Loucy (cell line): ENCODE data around the gene MCOLN1.

Experiments
- H2AFZ ChIP-seq: fragments of 200-600 bp; sonication (generic); 2 replicates; pipeline ENCODE4 v1.6.0; 2016; ENCODE audit warnings: antibody characterized with exemption, mild to moderate bottlenecking, low read length, moderate library complexity
- H3F3A ChIP-seq: fragments of 200-600 bp; 2 replicates; pipeline ENCODE4 v1.6.0; 2016; ENCODE audit warnings: antibody characterized with exemption, low read depth, mild to moderate bottlenecking
- H3K27me3 ChIP-seq: fragments of 200-600 bp; sonication (generic); 2 replicates; pipeline ENCODE4 v1.6.1; 2014; ENCODE audit warnings: low read length, mild to moderate bottlenecking; ENCODE audit not compliant: insufficient read depth, poor library complexity, severe bottlenecking
- H3K36me3 ChIP-seq: fragments of 200-600 bp; sonication (generic); 2 replicates; pipeline ENCODE4 v1.6.1; 2016; ENCODE audit warnings: low read length; ENCODE audit not compliant: insufficient read depth
- H3K4me1 ChIP-seq: fragments of 200-600 bp; sonication (generic); 2 replicates; pipeline ENCODE4 v1.5.1; 2014; ENCODE audit warnings: low read length, mild to moderate bottlenecking; ENCODE audit not compliant: insufficient read depth, poor library complexity, severe bottlenecking
- H3K4me2 ChIP-seq: fragments of 200-600 bp; sonication (generic); 2 replicates; pipeline ENCODE4 v1.6.0; 2014; ENCODE audit warnings: antibody characterized with exemption, low read length, low read depth, mild to moderate bottlenecking; ENCODE audit not compliant: poor library complexity, severe bottlenecking
- H3K4me3 ChIP-seq: fragments of 200-600 bp; sonication (generic); 2 replicates; pipeline ENCODE4 v1.5.1; 2014; ENCODE audit warnings: low read length, mild to moderate bottlenecking, mixed read lengths; ENCODE audit not compliant: poor library complexity, severe bottlenecking
- H3K79me2 ChIP-seq: fragments of 200-600 bp; sonication (generic); 2 replicates; pipeline ENCODE4 v1.6.1; 2014; ENCODE audit warnings: low read length; ENCODE audit not compliant: insufficient read depth
- H3K9ac ChIP-seq: fragments of 200-600 bp; sonication (generic); 2 replicates; pipeline ENCODE4 v1.6.0; 2014; ENCODE audit warnings: mild to moderate bottlenecking, low read depth, low read length, moderate library complexity; ENCODE audit not compliant: poor library complexity, severe bottlenecking
- H3K9me2 ChIP-seq: fragments of 200-600 bp; sonication (generic); replicated peaks from 2 replicates; pipeline ENCODE4 v1.6.1; 2016; ENCODE audit warnings: low read depth, low read length, mixed read lengths
- H3K9me3 ChIP-seq: fragments of 200-600 bp; sonication (generic); 2 replicates; pipeline ENCODE4 v1.6.1; 2014; ENCODE audit warnings: mild to moderate bottlenecking, antibody characterized with exemption, low read length, low read depth; ENCODE audit not compliant: insufficient read depth
- H4K20me1 ChIP-seq: fragments of 200-600 bp; sonication (generic); 2 replicates; pipeline ENCODE4 v1.6.0; 2014; ENCODE audit warnings: antibody characterized with exemption, low read length, mild to moderate bottlenecking; ENCODE audit not compliant: insufficient read depth, poor library complexity, severe bottlenecking
- CTCF ChIP-seq: fragments of 200-600 bp; sonication (generic); conservative IDR thresholded peaks from 2 replicates; pipeline ENCODE4 v1.5.1; 2014; ENCODE audit warnings: mild to moderate bottlenecking, antibody characterized with exemption, low read length
- EZH2phosphoT487 ChIP-seq: fragments of 200-600 bp; IDR thresholded peaks from 2 replicates; pipeline ENCODE4 v1.6.1; 2018; ENCODE audit warnings: antibody characterized with exemption, mild to moderate bottlenecking, moderate library complexity, borderline replicate concordance

The MCOLN1 gene

GRCh38 chr19:7505288-7505681, 17.1 kb upstream of the MCOLN1 start:
- no peak overlapping the region for H3K9ac ChIP-seq
- H3K27me3 ChIP-seq: no peaks in the 10 kb centered on the region
- H3K79me2 ChIP-seq: no peaks in the 10 kb centered on the region
- H3K36me3 ChIP-seq: no peaks in the 10 kb centered on the region
- H4K20me1 ChIP-seq: no peaks in the 10 kb centered on the region
- no peaks in the 10 kb centered on the region for H3F3A ChIP-seq
- no peaks in the 10 kb centered on the region for H3K9me2 ChIP-seq
- H3K9me3 ChIP-seq: no peaks in the 10 kb centered on the region
- no peak for TF ChIP-seq CTCF
- TF ChIP-seq EZH2phosphoT487: no peak
- no peak overlapping the region for H3K4me2 ChIP-seq
- H3K4me3 ChIP-seq: no peak overlapping the region
- H3K4me1 ChIP-seq: no peaks in the 10 kb centered on the region
- no peak overlapping the region for H2AFZ ChIP-seq

- Histone ChIP-seq H3K9me2 (no peaks in the 10 kb centered on the region), H2AFZ (no peak overlapping the region), H3K27me3 (no peaks in the 10 kb centered on the region), H3K36me3 (no peaks in the 10 kb centered on the region), H3K79me2 (no peaks in the 10 kb centered on the region), H3K9me3 (no peaks in the 10 kb centered on the region), H3K4me2 (no peak overlapping the region), H4K20me1 (no peaks in the 10 kb centered on the region), H3K4me3 (no peak overlapping the region), H3F3A (no peaks in the 10 kb centered on the region), H3K9ac (no peak overlapping the region), H3K4me1 (no peaks in the 10 kb centered on the region)
- no peak for TF ChIP-seq EZH2phosphoT487
- TF ChIP-seq CTCF: no peak
These were observed 16.6 kb upstream of the MCOLN1 start for GRCh38 chr19:7505682-7506384.

- no peaks in the 10 kb centered on the region for H3K27me3 ChIP-seq
- H4K20me1 ChIP-seq: no peaks in the 10 kb centered on the region
- no peak overlapping the region for H3K4me3 ChIP-seq
These were observed 15.8 kb upstream of the MCOLN1 start for GRCh38 chr19:7506385-7507328.

More at GRCh38 chr19:7506385-7507328, 15.8 kb upstream of the MCOLN1 start:
- Histone ChIP-seq H3F3A (no peaks in the 10 kb centered on the region), H3K9me3 (no peaks in the 10 kb centered on the region), H3K9ac (no peak overlapping the region), H3K4me2 (no peak overlapping the region), H3K36me3 (no peaks in the 10 kb centered on the region), H2AFZ (no peak overlapping the region), H3K79me2 (no peaks in the 10 kb centered on the region), H3K9me2 (no peaks in the 10 kb centered on the region), H3K4me1 (no peaks in the 10 kb centered on the region)
- TF ChIP-seq CTCF (no peak), EZH2phosphoT487 (no peak)
